Measurements from ENCODE around the gene MAMDC4. TPM values are rescaled to one million over a fixed set of nuclear protein-coding genes. Genes with fewer than 3 reads are reported as not detected.

Gene MAMDC4
- polyA plus RNA-seq, 1 experiment: 0.63 TPM

- POLR2A ChIA-PET: interaction anchor here (1.0 kb wide), 2 partner anchors 14 to 18 kb away, joined by 3 read pairs; no protein-coding TSS in a partner anchor
- peak overlapping the region; percentile 78 for H3K4me3 ChIP-seq (ENCODE audit: low read depth, low read length)
- DNase-seq (ENCODE audit: low read depth, low spot score): no peak
- H3K9me3 ChIP-seq (ENCODE audit: control insufficient read depth, insufficient read depth, low read length): no peaks in the 10 kb centered on the region; the same call in 1 of the 2 replicates
- H3K27ac ChIP-seq (ENCODE audit: low read depth, low read length): peak overlapping the region; percentile 11
- TF ChIP-seq CTCF (IDR thresholded peaks at IDR 0.05; ENCODE audit: low read depth, low read length): no peak
- H3K27me3 ChIP-seq (ENCODE audit: control insufficient read depth, insufficient read depth, low read length): no peaks in the 10 kb centered on the region
- CTCF ChIA-PET: interaction anchor here (2.6 kb wide), 1 partner anchor 15 kb away, joined by 12 read pairs; no protein-coding TSS in a partner anchor
Observed at GRCh38 chr9:136808075-136808805, 43.9 kb upstream of the MAMDC4 start.

GRCh38 chr9:136808806-136809158 is 43.4 kb upstream of the MAMDC4 start:
- ChIA-PET CTCF (no interaction called here), POLR2A (interaction anchor here (0.6 to 1.0 kb wide), 2 partner anchors 9 to 18 kb away, joined by 3 read pairs; no protein-coding TSS in a partner anchor)
- no peak for DNase-seq (ENCODE audit: low read depth, low spot score)
- no peak for TF ChIP-seq CTCF (IDR thresholded peaks at IDR 0.05; ENCODE audit: low read depth, low read length)
- no peaks in the 10 kb centered on the region; the same call in 1 of the 2 replicates for H3K9me3 ChIP-seq (ENCODE audit: control insufficient read depth, insufficient read depth, low read length)
- peak overlapping the region; percentile 11 for H3K27ac ChIP-seq (ENCODE audit: low read depth, low read length)
- H3K4me3 ChIP-seq (ENCODE audit: low read depth, low read length): peak overlapping the region; percentile 78
- H3K27me3 ChIP-seq (ENCODE audit: control insufficient read depth, insufficient read depth, low read length): no peaks in the 10 kb centered on the region

- no peak for DNase-seq (ENCODE audit: low read depth, low spot score)
- no peak overlapping the region for H3K27ac ChIP-seq (ENCODE audit: low read depth, low read length)
- no peak for TF ChIP-seq CTCF (IDR thresholded peaks at IDR 0.05; ENCODE audit: low read depth, low read length)
- ChIA-PET CTCF (no interaction called here), POLR2A (interaction anchor here (1.1 kb wide), 1 partner anchor 27 kb away, joined by 3 read pairs; the partner anchor contains the start of gene AJM1)
- no peak overlapping the region for H3K4me3 ChIP-seq (ENCODE audit: low read depth, low read length)
- H3K9me3 ChIP-seq (ENCODE audit: control insufficient read depth, insufficient read depth, low read length): no peaks in the 10 kb centered on the region
- H3K27me3 ChIP-seq (ENCODE audit: control insufficient read depth, insufficient read depth, low read length): no peaks in the 10 kb centered on the region
Observed at GRCh38 chr9:136814725-136815421, 37.3 kb upstream of the MAMDC4 start.

- no peak for TF ChIP-seq CTCF (IDR thresholded peaks at IDR 0.05; ENCODE audit: low read depth, low read length)
- no peaks in the 10 kb centered on the region for H3K9me3 ChIP-seq (ENCODE audit: control insufficient read depth, insufficient read depth, low read length)
- H3K27ac ChIP-seq (ENCODE audit: low read depth, low read length): no peak overlapping the region
- no peaks in the 10 kb centered on the region for H3K27me3 ChIP-seq (ENCODE audit: control insufficient read depth, insufficient read depth, low read length)
- no peak overlapping the region for H3K4me3 ChIP-seq (ENCODE audit: low read depth, low read length)
- CTCF ChIA-PET: no interaction called here
- DNase-seq (ENCODE audit: low read depth, low spot score): no peak
- POLR2A ChIA-PET: interaction anchor here (1.1 kb wide), 1 partner anchor 27 kb away, joined by 3 read pairs; the partner anchor contains the start of gene AJM1
Observed at GRCh38 chr9:136815422-136815782, 36.7 kb upstream of the MAMDC4 start.
